Fibroblast of lung (primary cell): ENCODE measurements around the gene TBC1D5.

ENCODE experiments used
- EZH2 ChIP-seq: IDR thresholded peaks from 2 replicates; pipeline ENCODE4 v1.5.1; 2012; ENCODE audit warnings: low read length, control low read depth, mild to moderate bottlenecking; ENCODE audit errors: missing control alignments
- TF ChIP-seq, protein P1 (sequence below), 2 donors: IDR thresholded peaks in 1 of 2; conservative IDR thresholded peaks in 1 of 2; 1 replicate in 1 of 2; 2 replicates in 1 of 2; pipeline ENCODE4 v1.5.1; 2011 to 2012; ENCODE audit warnings: low read length in 2 of 2, control low read depth in 1 of 2, inconsistent platforms in 1 of 2, low read depth in 1 of 2, mild to moderate bottlenecking in 1 of 2

DNA sequence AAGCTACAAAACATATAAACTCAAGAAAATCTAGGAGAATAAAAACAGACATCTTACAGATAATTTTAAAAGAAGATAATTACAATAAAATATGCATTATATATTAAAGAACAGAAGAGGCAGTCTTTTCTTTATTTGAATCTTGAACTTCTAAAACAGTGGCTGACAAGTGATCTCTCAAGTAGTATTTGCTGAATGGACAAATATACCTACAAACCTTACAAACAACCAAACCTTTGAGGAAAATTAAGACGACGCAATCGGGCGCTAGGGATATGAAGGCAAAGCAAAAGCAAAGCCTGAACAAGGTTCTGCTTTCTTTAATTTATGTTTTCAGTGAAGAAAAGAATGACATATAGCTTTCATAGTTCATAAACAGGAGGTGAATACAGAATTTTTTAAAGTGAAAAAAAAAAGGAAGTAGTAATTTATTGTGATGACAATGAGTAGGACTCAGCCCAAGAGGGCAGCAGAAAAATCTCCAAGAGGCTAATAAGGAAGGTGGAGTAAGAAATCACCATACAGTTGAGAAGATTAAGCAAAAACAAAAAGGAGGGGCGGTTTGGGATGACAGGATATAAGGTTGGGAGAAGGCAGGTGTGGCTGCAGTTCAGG lies 347.8 kb downstream of the TBC1D5 start:
- TF ChIP-seq EZH2: no peak
- TF ChIP-seq, protein P1, sequence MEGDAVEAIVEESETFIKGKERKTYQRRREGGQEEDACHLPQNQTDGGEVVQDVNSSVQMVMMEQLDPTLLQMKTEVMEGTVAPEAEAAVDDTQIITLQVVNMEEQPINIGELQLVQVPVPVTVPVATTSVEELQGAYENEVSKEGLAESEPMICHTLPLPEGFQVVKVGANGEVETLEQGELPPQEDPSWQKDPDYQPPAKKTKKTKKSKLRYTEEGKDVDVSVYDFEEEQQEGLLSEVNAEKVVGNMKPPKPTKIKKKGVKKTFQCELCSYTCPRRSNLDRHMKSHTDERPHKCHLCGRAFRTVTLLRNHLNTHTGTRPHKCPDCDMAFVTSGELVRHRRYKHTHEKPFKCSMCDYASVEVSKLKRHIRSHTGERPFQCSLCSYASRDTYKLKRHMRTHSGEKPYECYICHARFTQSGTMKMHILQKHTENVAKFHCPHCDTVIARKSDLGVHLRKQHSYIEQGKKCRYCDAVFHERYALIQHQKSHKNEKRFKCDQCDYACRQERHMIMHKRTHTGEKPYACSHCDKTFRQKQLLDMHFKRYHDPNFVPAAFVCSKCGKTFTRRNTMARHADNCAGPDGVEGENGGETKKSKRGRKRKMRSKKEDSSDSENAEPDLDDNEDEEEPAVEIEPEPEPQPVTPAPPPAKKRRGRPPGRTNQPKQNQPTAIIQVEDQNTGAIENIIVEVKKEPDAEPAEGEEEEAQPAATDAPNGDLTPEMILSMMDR (conservative IDR thresholded peaks at IDR 0.05 in 1 of 2, IDR thresholded peaks at IDR 0.05 in 1 of 2; ENCODE audit: low read depth in 1 of 2, low read length in 2 of 2): no peak
